Nephron progenitor cell (in vitro differentiated cells): Measurements from ENCODE around the gene RHOBTB1.

ENCODE experiments used
- DNase-seq: peaks from one replicate; pipeline ENCODE4 v3.0.0; 2021
- H3K27ac Mint-ChIP-seq: 2 replicates; pipeline ENCODE4 v1.8.0; 2021; ENCODE audit warnings: mild to moderate bottlenecking, moderate library complexity, mixed read lengths
- H3K27me3 Mint-ChIP-seq: 2 replicates; pipeline ENCODE4 v1.8.0; 2021; ENCODE audit warnings: mild to moderate bottlenecking, low read depth, mixed read lengths; ENCODE audit not compliant: poor library complexity
- H3K36me3 Mint-ChIP-seq: 2 replicates; pipeline ENCODE4 v1.8.0; 2021; ENCODE audit warnings: low read depth, mixed read lengths
- H3K4me1 Mint-ChIP-seq: 2 replicates; pipeline ENCODE4 v1.8.0; 2021; ENCODE audit warnings: mixed read lengths
- H3K4me3 Mint-ChIP-seq: 2 replicates; pipeline ENCODE4 v1.8.0; 2021; ENCODE audit warnings: mild to moderate bottlenecking, moderate library complexity, mixed read lengths
- H3K9me3 Mint-ChIP-seq: 2 replicates; pipeline ENCODE4 v1.8.0; 2021; ENCODE audit warnings: mild to moderate bottlenecking, moderate library complexity, mixed read lengths
- CTCF ChIP-seq: fragments of 200-600 bp; sonication (generic); IDR thresholded peaks from 2 replicates; pipeline ENCODE4 v1.5.0; 2021; ENCODE audit warnings: antibody characterized with exemption

Gene RHOBTB1

GRCh38 chr10:60932756-60933155 lies 11.2 kb downstream of the RHOBTB1 start:
- no peak for DNase-seq
- H3K36me3 Mint-ChIP-seq = peaks cover 48% of the 10 kb centered on the region
- no peaks in the 10 kb centered on the region for H3K27me3 Mint-ChIP-seq
- TF ChIP-seq CTCF = no peak
- H3K9me3 Mint-ChIP-seq = peaks cover 8% of the 10 kb centered on the region
- H3K4me1 Mint-ChIP-seq = no peaks in the 10 kb centered on the region
- H3K4me3 Mint-ChIP-seq = no peak overlapping the region
- no peak overlapping the region for H3K27ac Mint-ChIP-seq

DNA sequence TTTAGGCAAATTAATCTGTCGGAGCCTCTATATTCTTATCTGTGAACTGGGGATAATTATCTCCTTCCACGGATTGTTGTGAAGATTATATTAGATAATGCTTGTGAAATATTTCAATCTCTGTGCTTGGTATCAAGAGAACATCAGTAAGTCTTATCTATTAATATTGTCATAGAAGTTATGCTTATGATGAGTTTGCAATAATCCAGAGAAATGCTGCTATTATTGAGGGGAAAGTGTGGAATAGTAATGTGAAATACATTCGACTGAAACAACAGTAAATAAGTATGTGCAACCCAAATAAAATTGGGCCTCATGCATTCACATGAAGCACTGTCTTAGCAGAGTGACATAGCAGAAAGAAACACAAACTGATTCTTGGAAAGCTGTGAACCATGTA lies 13.7 kb downstream of the RHOBTB1 start:
- DNase-seq = no peak
- H3K4me1 Mint-ChIP-seq = no peaks in the 10 kb centered on the region
- no peak for TF ChIP-seq CTCF
- H3K36me3 Mint-ChIP-seq = peaks cover 52% of the 10 kb centered on the region
- H3K27ac Mint-ChIP-seq = no peak overlapping the region
- peaks cover 3% of the 10 kb centered on the region for H3K27me3 Mint-ChIP-seq
- H3K9me3 Mint-ChIP-seq = peaks cover 29% of the 10 kb centered on the region
- no peak overlapping the region for H3K4me3 Mint-ChIP-seq

DNA sequence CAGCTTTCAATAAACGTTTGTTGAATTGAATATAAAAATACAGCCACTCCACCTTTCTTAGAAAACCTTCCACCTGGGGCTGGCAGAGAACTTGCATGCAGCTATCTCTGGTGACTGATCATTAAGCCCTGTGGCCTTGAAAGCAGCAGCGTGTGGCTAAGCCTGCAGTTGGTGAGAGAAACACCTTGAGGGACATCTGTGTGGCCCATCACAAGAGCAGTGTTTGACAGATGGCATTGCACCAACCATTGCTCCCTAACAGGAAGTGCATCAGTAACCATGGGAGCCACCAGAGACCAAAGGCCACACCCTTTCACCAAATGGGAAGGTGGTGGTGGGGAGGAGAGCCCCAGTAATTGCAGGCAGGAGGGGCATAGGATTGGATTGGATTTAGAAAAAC lies 22.4 kb downstream of the RHOBTB1 start:
- H3K4me1 Mint-ChIP-seq = peaks cover 13% of the 10 kb centered on the region
- H3K36me3 Mint-ChIP-seq = peaks cover 63% of the 10 kb centered on the region
- no peak overlapping the region for H3K4me3 Mint-ChIP-seq
- peaks cover 38% of the 10 kb centered on the region for H3K9me3 Mint-ChIP-seq
- no peak for TF ChIP-seq CTCF
- DNase-seq = no peak
- H3K27me3 Mint-ChIP-seq = peaks cover 4% of the 10 kb centered on the region
- H3K27ac Mint-ChIP-seq = no peak overlapping the region

GRCh38 chr10:60920479-60920878 lies 23.5 kb downstream of the RHOBTB1 start:
- H3K4me3 Mint-ChIP-seq = no peak overlapping the region
- H3K9me3 Mint-ChIP-seq = peaks cover 29% of the 10 kb centered on the region
- peaks cover 6% of the 10 kb centered on the region for H3K27me3 Mint-ChIP-seq
- peaks cover 62% of the 10 kb centered on the region for H3K36me3 Mint-ChIP-seq
- TF ChIP-seq CTCF = no peak
- no peak overlapping the region for H3K27ac Mint-ChIP-seq
- no peak for DNase-seq
- peaks cover 13% of the 10 kb centered on the region for H3K4me1 Mint-ChIP-seq

GRCh38 chr10:60919551-60919950 lies 24.4 kb downstream of the RHOBTB1 start:
- peaks cover 13% of the 10 kb centered on the region for H3K4me1 Mint-ChIP-seq
- H3K4me3 Mint-ChIP-seq = no peak overlapping the region
- H3K36me3 Mint-ChIP-seq = peaks cover 54% of the 10 kb centered on the region
- no peak overlapping the region for H3K27ac Mint-ChIP-seq
- no peak for TF ChIP-seq CTCF
- peaks cover 2% of the 10 kb centered on the region for H3K27me3 Mint-ChIP-seq
- H3K9me3 Mint-ChIP-seq = peaks cover 22% of the 10 kb centered on the region
- no peak for DNase-seq

- Mint-ChIP-seq H3K4me1 (peaks cover 13% of the 10 kb centered on the region), H3K9me3 (peaks cover 12% of the 10 kb centered on the region), H3K36me3 (peaks cover 39% of the 10 kb centered on the region), H3K27ac (no peak overlapping the region), H3K27me3 (peaks cover 2% of the 10 kb centered on the region), H3K4me3 (no peak overlapping the region)
- DNase-seq = no peak
- no peak for TF ChIP-seq CTCF
Measured at GRCh38 chr10:60917331-60918280, 26.4 kb downstream of the RHOBTB1 start.
